ENCODE data around the gene ENDOG.

DNA sequence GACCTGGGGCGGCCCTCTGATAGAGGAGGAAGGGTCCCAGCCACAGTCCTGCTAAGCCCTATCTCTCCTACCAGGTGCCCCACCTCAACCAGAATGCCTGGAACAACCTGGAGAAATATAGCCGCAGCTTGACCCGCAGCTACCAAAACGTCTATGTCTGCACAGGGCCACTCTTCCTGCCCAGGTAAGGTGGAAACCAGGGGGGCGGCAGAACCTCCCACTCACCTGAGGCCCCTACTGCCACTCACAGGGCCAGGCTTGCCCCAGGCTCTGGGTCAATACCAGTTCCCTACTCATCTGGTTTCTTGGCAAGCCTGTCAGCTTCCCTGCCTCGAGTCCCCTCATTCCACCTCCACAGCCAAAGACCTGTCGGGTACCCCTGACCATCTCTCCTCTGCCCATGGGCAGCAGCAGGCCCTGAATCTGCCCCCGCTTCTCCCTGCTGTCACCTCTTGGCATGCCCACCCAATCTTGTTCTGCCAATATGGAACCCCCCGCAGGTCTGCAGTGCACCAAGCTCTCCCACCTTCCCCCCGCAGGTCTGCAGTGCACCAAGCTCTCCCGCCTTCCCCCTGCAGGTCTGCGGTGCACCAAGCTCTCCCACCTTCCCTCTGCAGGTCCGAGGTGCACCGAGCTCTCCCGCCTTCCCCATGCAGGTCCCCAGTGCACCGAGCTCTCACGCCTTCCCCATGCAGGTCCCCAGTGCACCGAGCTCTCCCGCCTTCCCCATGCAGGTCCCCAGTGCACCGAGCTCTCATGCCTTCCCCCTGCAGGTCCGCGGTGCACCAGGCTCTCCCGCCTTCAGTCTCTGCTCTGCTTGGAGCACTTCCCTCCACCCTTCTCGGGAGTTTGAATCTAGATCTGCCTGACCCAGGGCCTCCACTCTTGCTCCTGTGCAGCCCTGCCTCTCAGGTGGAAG, 2.6 kb downstream of the ENDOG start:
- TF ChIP-seq, protein P1, sequence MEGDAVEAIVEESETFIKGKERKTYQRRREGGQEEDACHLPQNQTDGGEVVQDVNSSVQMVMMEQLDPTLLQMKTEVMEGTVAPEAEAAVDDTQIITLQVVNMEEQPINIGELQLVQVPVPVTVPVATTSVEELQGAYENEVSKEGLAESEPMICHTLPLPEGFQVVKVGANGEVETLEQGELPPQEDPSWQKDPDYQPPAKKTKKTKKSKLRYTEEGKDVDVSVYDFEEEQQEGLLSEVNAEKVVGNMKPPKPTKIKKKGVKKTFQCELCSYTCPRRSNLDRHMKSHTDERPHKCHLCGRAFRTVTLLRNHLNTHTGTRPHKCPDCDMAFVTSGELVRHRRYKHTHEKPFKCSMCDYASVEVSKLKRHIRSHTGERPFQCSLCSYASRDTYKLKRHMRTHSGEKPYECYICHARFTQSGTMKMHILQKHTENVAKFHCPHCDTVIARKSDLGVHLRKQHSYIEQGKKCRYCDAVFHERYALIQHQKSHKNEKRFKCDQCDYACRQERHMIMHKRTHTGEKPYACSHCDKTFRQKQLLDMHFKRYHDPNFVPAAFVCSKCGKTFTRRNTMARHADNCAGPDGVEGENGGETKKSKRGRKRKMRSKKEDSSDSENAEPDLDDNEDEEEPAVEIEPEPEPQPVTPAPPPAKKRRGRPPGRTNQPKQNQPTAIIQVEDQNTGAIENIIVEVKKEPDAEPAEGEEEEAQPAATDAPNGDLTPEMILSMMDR (IDR thresholded peaks at IDR 0.05): no peak
- TF ChIP-seq POLR2AphosphoS5 (IDR thresholded peaks at IDR 0.05): no peak
- no peak for TF ChIP-seq POLR2A (IDR thresholded peaks at IDR 0.05)

Data from breast epithelium (tissue), 3 donors.